Neural cell (in vitro differentiated cells): ENCODE results near the gene STK40. TPM values are rescaled to one million over a fixed set of nuclear protein-coding genes. Genes with fewer than 3 reads are reported as not detected.

ENCODE experiments used
- H2AFZ ChIP-seq: fragments of 200-600, 300-800 bp; sonication (generic), shearing (Covaris generic); 2 replicates; pipeline ENCODE4 v1.6.0; 2014; ENCODE audit warnings: low read depth, mild to moderate bottlenecking, antibody characterized with exemption, low read length, moderate library complexity
- H3F3A ChIP-seq: fragments of 200-600 bp; shearing (Covaris generic); 2 replicates; pipeline ENCODE4 v1.6.1; 2016; ENCODE audit warnings: mild to moderate bottlenecking, moderate library complexity, mixed read lengths, antibody characterized with exemption, low read length; ENCODE audit not compliant: insufficient read depth, poor library complexity, severe bottlenecking
- H3K27ac ChIP-seq: fragments of 200-600, 300-800 bp; sonication (generic), shearing (Covaris generic); 2 replicates; pipeline ENCODE4 v1.5.1; 2014; ENCODE audit warnings: mild to moderate bottlenecking, low read length, moderate library complexity
- H3K27me3 ChIP-seq: fragments of 300-800, 200-600 bp; sonication (generic), shearing (Covaris generic); 2 replicates; pipeline ENCODE4 v1.6.0; 2014; ENCODE audit warnings: mild to moderate bottlenecking, low read depth, low read length, moderate library complexity; ENCODE audit not compliant: insufficient read depth
- H3K36me3 ChIP-seq: fragments of 300-800, 200-600 bp; sonication (generic), shearing (Covaris generic); 2 replicates; pipeline ENCODE4 v1.5.1; 2014; ENCODE audit warnings: mild to moderate bottlenecking, antibody characterized with exemption, low read length, moderate library complexity; ENCODE audit not compliant: insufficient read depth
- H3K4me2 ChIP-seq: fragments of 300-800, 200-600 bp; sonication (generic), shearing (Covaris generic); 2 replicates; pipeline ENCODE4 v1.6.0; 2014; ENCODE audit warnings: mild to moderate bottlenecking, low read length
- H3K4me3 ChIP-seq: fragments of 300-800, 200-600 bp; sonication (generic), shearing (Covaris generic); 2 replicates; pipeline ENCODE4 v1.5.1; 2014; ENCODE audit warnings: mild to moderate bottlenecking, low read length, moderate library complexity
- H3K79me2 ChIP-seq: fragments of 200-600 bp; shearing (Covaris generic); replicated peaks from 2 replicates; pipeline ENCODE4 v1.6.0; 2014; ENCODE audit warnings: mild to moderate bottlenecking, low read length, moderate library complexity; ENCODE audit not compliant: insufficient read depth
- H3K9ac ChIP-seq: fragments of 300-800, 200-600 bp; sonication (generic), shearing (Covaris generic); 2 replicates; pipeline ENCODE4 v1.6.1; 2016; ENCODE audit warnings: mild to moderate bottlenecking, low read length, mixed read lengths
- H3K9me2 ChIP-seq: fragments of 200-600 bp; shearing (Covaris generic); 2 replicates; pipeline ENCODE4 v1.6.1; 2016; ENCODE audit warnings: mild to moderate bottlenecking, low read length, mixed read lengths; ENCODE audit not compliant: insufficient read depth
- H3K9me3 ChIP-seq: fragments of 200-600, 300-800 bp; sonication (generic), shearing (Covaris generic); 2 replicates; pipeline ENCODE4 v1.6.1; 2016; ENCODE audit warnings: mild to moderate bottlenecking, mixed run types, low read length, moderate library complexity, mixed read lengths
- H4K20me1 ChIP-seq: fragments of 200-600 bp; shearing (Covaris generic); 2 replicates; pipeline ENCODE4 v1.6.1; 2016; ENCODE audit warnings: mild to moderate bottlenecking, mixed run types; ENCODE audit not compliant: insufficient read depth
- EP300 ChIP-seq: fragments of 450-650 bp; conservative IDR thresholded peaks from 2 replicates; pipeline ENCODE4 v1.6.1; 2014; ENCODE audit warnings: antibody characterized with exemption, mild to moderate bottlenecking, moderate library complexity; ENCODE audit not compliant: poor library complexity, severe bottlenecking
- EZH2 ChIP-seq: fragments of 200-600, 300-800 bp; shearing (Covaris generic), sonication (generic); IDR thresholded peaks from 2 replicates; pipeline ENCODE4 v1.6.1; 2014; ENCODE audit warnings: antibody characterized with exemption, low read length, borderline replicate concordance, mild to moderate bottlenecking; ENCODE audit not compliant: insufficient read depth, poor library complexity, severe bottlenecking
- MXI1 ChIP-seq: fragments of 450-650 bp; conservative IDR thresholded peaks from 2 replicates; pipeline ENCODE4 v1.6.1; 2014; ENCODE audit warnings: antibody characterized with exemption, mild to moderate bottlenecking; ENCODE audit not compliant: poor library complexity, severe bottlenecking
- POLR2AphosphoS5 ChIP-seq: IDR thresholded peaks from 2 replicates; pipeline ENCODE4 v1.6.1; 2012
- RAD21 ChIP-seq: fragments of 450-650 bp; conservative IDR thresholded peaks from 2 replicates; pipeline ENCODE4 v1.6.1; 2014; ENCODE audit warnings: antibody characterized with exemption, mild to moderate bottlenecking, moderate library complexity
- SMC3 ChIP-seq: fragments of 450-650 bp; conservative IDR thresholded peaks from 2 replicates; pipeline ENCODE4 v1.6.1; 2014; ENCODE audit warnings: antibody characterized with exemption, mild to moderate bottlenecking, moderate library complexity; ENCODE audit not compliant: poor library complexity
- TAF1 ChIP-seq: IDR thresholded peaks from 2 replicates; pipeline ENCODE4 v1.6.1; 2012; ENCODE audit warnings: low read depth
- polyA plus RNA-seq: library from polyadenylated mRNA; depleted of rRNA; stranded (reverse); fragments of >200 nt; gene quantifications from 2 replicates; pipeline ENCODE4 v1.2.3, GENCODE V29; 2014
- TF ChIP-seq, protein P1 (sequence below): fragments of 450-650 bp; IDR thresholded peaks from 2 replicates; pipeline ENCODE4 v1.5.1; 2014; ENCODE audit warnings: antibody characterized with exemption, mild to moderate bottlenecking, moderate library complexity; ENCODE audit not compliant: poor library complexity, severe bottlenecking
- TF ChIP-seq, protein P2 (sequence below): IDR thresholded peaks from 2 replicates; pipeline ENCODE4 v1.6.1; 2012; ENCODE audit warnings: borderline replicate concordance

STK40 gene
- polyA plus RNA-seq, 1 donor from 2014 or later, result 8.4 TPM

DNA sequence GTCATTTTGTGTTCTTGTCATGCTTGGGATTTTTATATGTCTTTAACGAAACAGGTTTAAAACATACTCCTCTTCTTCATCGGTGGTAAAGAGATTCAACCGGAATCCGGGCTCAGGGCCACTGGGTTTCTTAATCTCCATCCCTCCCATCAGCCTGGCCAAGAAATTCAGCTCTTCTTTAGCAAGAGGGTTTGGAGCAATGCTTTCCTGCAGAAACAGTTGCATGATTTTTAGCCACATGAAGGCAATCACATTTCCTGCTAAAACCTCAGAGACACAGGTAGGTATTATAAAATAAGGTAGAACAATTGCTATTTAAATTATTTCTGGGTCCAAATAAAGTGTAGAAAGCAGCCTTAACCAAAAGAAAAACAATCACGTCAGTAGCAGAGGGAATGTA lies 34.7 kb upstream of the STK40 start:
- Histone ChIP-seq H3K9me2 (no peaks in the 10 kb centered on the region), H3K79me2 (no peaks in the 10 kb centered on the region), H3K4me3 (no peak overlapping the region), H3F3A (no peaks in the 10 kb centered on the region), H3K9me3 (no peaks in the 10 kb centered on the region), H2AFZ (no peak overlapping the region), H3K36me3 (no peaks in the 10 kb centered on the region), H3K9ac (no peak overlapping the region), H3K27me3 (no peaks in the 10 kb centered on the region), H4K20me1 (no peaks in the 10 kb centered on the region), H3K4me2 (no peak overlapping the region), H3K27ac (no peak overlapping the region)
- TF ChIP-seq EZH2 (no peak), TAF1 (no peak), POLR2AphosphoS5 (no peak), RAD21 (no peak), MXI1 (no peak), SMC3 (no peak), EP300 (no peak)
- TF ChIP-seq, protein P1, sequence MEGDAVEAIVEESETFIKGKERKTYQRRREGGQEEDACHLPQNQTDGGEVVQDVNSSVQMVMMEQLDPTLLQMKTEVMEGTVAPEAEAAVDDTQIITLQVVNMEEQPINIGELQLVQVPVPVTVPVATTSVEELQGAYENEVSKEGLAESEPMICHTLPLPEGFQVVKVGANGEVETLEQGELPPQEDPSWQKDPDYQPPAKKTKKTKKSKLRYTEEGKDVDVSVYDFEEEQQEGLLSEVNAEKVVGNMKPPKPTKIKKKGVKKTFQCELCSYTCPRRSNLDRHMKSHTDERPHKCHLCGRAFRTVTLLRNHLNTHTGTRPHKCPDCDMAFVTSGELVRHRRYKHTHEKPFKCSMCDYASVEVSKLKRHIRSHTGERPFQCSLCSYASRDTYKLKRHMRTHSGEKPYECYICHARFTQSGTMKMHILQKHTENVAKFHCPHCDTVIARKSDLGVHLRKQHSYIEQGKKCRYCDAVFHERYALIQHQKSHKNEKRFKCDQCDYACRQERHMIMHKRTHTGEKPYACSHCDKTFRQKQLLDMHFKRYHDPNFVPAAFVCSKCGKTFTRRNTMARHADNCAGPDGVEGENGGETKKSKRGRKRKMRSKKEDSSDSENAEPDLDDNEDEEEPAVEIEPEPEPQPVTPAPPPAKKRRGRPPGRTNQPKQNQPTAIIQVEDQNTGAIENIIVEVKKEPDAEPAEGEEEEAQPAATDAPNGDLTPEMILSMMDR, result no peak
- TF ChIP-seq, protein P2, sequence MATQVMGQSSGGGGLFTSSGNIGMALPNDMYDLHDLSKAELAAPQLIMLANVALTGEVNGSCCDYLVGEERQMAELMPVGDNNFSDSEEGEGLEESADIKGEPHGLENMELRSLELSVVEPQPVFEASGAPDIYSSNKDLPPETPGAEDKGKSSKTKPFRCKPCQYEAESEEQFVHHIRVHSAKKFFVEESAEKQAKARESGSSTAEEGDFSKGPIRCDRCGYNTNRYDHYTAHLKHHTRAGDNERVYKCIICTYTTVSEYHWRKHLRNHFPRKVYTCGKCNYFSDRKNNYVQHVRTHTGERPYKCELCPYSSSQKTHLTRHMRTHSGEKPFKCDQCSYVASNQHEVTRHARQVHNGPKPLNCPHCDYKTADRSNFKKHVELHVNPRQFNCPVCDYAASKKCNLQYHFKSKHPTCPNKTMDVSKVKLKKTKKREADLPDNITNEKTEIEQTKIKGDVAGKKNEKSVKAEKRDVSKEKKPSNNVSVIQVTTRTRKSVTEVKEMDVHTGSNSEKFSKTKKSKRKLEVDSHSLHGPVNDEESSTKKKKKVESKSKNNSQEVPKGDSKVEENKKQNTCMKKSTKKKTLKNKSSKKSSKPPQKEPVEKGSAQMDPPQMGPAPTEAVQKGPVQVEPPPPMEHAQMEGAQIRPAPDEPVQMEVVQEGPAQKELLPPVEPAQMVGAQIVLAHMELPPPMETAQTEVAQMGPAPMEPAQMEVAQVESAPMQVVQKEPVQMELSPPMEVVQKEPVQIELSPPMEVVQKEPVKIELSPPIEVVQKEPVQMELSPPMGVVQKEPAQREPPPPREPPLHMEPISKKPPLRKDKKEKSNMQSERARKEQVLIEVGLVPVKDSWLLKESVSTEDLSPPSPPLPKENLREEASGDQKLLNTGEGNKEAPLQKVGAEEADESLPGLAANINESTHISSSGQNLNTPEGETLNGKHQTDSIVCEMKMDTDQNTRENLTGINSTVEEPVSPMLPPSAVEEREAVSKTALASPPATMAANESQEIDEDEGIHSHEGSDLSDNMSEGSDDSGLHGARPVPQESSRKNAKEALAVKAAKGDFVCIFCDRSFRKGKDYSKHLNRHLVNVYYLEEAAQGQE, result no peak

DNA sequence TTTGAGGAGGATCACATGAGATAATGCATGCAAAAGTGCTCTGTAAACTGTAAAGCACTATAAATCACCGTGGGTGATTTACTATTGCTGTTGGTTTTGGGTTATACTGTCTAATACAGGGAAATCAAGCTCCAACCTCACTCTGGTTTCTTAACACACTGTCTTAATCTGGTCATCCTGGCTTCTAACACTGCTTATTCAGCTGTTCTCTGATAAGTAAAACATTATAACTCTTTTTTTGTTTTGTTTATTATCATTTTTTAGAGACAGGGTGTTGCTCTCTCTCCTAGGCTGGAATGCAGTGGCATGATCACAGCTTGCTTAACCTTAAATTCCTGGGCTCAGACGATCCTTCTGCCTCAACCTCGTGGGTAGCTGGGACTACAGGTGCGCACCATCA lies 33.8 kb upstream of the STK40 start:
- no peak overlapping the region for H3K27ac ChIP-seq
- no peaks in the 10 kb centered on the region for H3F3A ChIP-seq
- H3K9ac ChIP-seq, result no peak overlapping the region
- no peaks in the 10 kb centered on the region for H3K79me2 ChIP-seq
- no peak overlapping the region for H3K4me3 ChIP-seq
- H4K20me1 ChIP-seq, result no peaks in the 10 kb centered on the region
- no peaks in the 10 kb centered on the region for H3K9me3 ChIP-seq
- TF ChIP-seq TAF1, result no peak
- no peak for TF ChIP-seq EP300
- TF ChIP-seq MXI1, result no peak
- H3K27me3 ChIP-seq, result no peaks in the 10 kb centered on the region
- no peak overlapping the region for H2AFZ ChIP-seq
- no peaks in the 10 kb centered on the region for H3K9me2 ChIP-seq
- no peaks in the 10 kb centered on the region for H3K36me3 ChIP-seq
- no peak overlapping the region for H3K4me2 ChIP-seq

DNA sequence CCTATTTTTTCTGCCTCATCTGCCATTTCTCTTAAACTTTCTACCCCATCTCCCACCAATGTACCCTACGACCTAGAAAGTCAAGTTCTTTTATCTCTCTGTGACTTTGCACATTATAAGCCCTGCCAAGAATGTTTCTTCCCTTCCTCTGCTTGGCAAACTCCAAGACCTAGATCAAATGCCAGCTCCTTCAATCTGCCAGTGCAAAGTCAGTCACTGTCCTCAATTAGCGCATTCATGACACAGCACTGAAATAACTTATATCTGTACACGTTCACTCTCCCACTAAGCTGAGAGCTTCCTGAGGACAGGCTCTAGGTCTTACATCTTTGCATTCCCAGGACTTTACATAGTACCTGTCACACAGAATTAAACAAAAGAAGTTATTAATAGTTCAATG lies 33.4 kb upstream of the STK40 start:
- H3K9me3 ChIP-seq, result no peaks in the 10 kb centered on the region
- no peaks in the 10 kb centered on the region for H4K20me1 ChIP-seq
- H3K79me2 ChIP-seq, result no peaks in the 10 kb centered on the region
- H3K27me3 ChIP-seq, result no peaks in the 10 kb centered on the region
- no peak for TF ChIP-seq RAD21
- TF ChIP-seq POLR2AphosphoS5, result no peak
- TF ChIP-seq, protein P2, result no peak
- TF ChIP-seq EP300, result no peak
- TF ChIP-seq, protein P1, result no peak
- TF ChIP-seq MXI1, result no peak
- no peak for TF ChIP-seq EZH2
- TF ChIP-seq SMC3, result no peak
- no peaks in the 10 kb centered on the region for H3K36me3 ChIP-seq
- no peaks in the 10 kb centered on the region for H3K9me2 ChIP-seq
- H3K9ac ChIP-seq, result no peak overlapping the region
- no peaks in the 10 kb centered on the region for H3F3A ChIP-seq
- no peak overlapping the region for H3K4me3 ChIP-seq
- no peak overlapping the region for H2AFZ ChIP-seq
- H3K27ac ChIP-seq, result no peak overlapping the region
- H3K4me2 ChIP-seq, result no peak overlapping the region
